HepG2 (cell line): ENCODE measurements around the gene RSPH9. TPM values are rescaled to one million over a fixed set of nuclear protein-coding genes. Genes with fewer than 3 reads are reported as not detected.
A peak's percentile ranks its signal among the peaks of the same experiment; 100 is the strongest.

ENCODE experiments used
- CAMTA2 ChIP-seq: sonication (generic); formaldehyde crosslinking; IDR thresholded peaks from 2 replicates; pipeline ENCODE4 v1.4.0; 2020; ENCODE audit warnings: mild to moderate bottlenecking, missing genetic modification reagents, borderline replicate concordance
- CREB1 ChIP-seq, 2 experiments: fragments of 450-650 bp in 1 of 2; IDR thresholded peaks; 2 replicates each; pipeline ENCODE4 v1.6.1; 2016 to 2017; ENCODE audit warnings: control low read depth in 1 of 2, mild to moderate bottlenecking in 1 of 2, missing compliant biosample characterization in 1 of 2, missing genetic modification characterization in 1 of 2
- ESRRA ChIP-seq: sonication (generic); formaldehyde crosslinking; IDR thresholded peaks from 2 replicates; pipeline ENCODE4 v1.5.1; 2020; ENCODE audit warnings: mild to moderate bottlenecking, low read depth, missing genetic modification reagents
- GABPB1 ChIP-seq: IDR thresholded peaks from 2 replicates; pipeline ENCODE4 v1.6.1; 2016; ENCODE audit warnings: mild to moderate bottlenecking, missing genetic modification reagents, moderate library complexity, missing compliant biosample characterization
- HOXA3 ChIP-seq: sonication (generic); formaldehyde crosslinking; IDR thresholded peaks from 2 replicates; pipeline ENCODE4 v1.5.0; 2020; ENCODE audit warnings: missing genetic modification reagents
- JUND ChIP-seq: sonication (generic); formaldehyde crosslinking; IDR thresholded peaks from 2 replicates; pipeline ENCODE4 v1.8.0; 2022; ENCODE audit warnings: mild to moderate bottlenecking, missing genetic modification reagents
- MIER3 ChIP-seq: IDR thresholded peaks from 2 replicates; pipeline ENCODE4 v1.6.1; 2016; ENCODE audit warnings: missing compliant biosample characterization, borderline replicate concordance
- NONO ChIP-seq, 2 experiments: fragments of 450-650 bp in 1 of 2; sonication (generic) in 1 of 2; formaldehyde crosslinking in 1 of 2; IDR thresholded peaks in 1 of 2; conservative IDR thresholded peaks in 1 of 2; 2 replicates each; pipeline versions ENCODE4 v1.6.1 to v1.8.0; 2017 to 2022; ENCODE audit warnings: mild to moderate bottlenecking in 1 of 2, missing genetic modification reagents in 1 of 2, moderate library complexity in 1 of 2
- PHF21A ChIP-seq: sonication (generic); formaldehyde crosslinking; IDR thresholded peaks from 2 replicates; pipeline ENCODE4 v1.5.0; 2020; ENCODE audit warnings: mild to moderate bottlenecking, missing genetic modification reagents
- RXRB ChIP-seq: IDR thresholded peaks from 2 replicates; pipeline ENCODE4 v1.6.1; 2016; ENCODE audit warnings: borderline replicate concordance, missing genetic modification reagents, missing compliant biosample characterization
- SKIL ChIP-seq: sonication (generic); formaldehyde crosslinking; IDR thresholded peaks from 2 replicates; pipeline ENCODE4 v1.8.0; 2022; ENCODE audit warnings: missing genetic modification reagents, mild to moderate bottlenecking, moderate library complexity, borderline replicate concordance
- ZFY ChIP-seq: sonication (generic); formaldehyde crosslinking; IDR thresholded peaks from 2 replicates; pipeline ENCODE4 v1.4.0; 2020; ENCODE audit warnings: missing genetic modification reagents
- ZNF331 ChIP-seq: sonication (generic); formaldehyde crosslinking; IDR thresholded peaks from 2 replicates; pipeline ENCODE4 v1.4.0; 2020; ENCODE audit warnings: missing genetic modification reagents
- ZNF574 ChIP-seq: sonication (generic); formaldehyde crosslinking; IDR thresholded peaks from 2 replicates; pipeline ENCODE4 v1.4.0; 2020; ENCODE audit warnings: missing genetic modification reagents
- ZNF766 ChIP-seq: sonication (generic); formaldehyde crosslinking; IDR thresholded peaks from 2 replicates; pipeline ENCODE4 v1.5.0; 2020; ENCODE audit warnings: missing genetic modification reagents, borderline replicate concordance
- ZNF839 ChIP-seq: sonication (generic); formaldehyde crosslinking; IDR thresholded peaks from 2 replicates; pipeline ENCODE4 v1.4.0; 2020; ENCODE audit warnings: missing genetic modification reagents, mild to moderate bottlenecking, borderline replicate concordance
- ZSCAN20 ChIP-seq: sonication (generic); formaldehyde crosslinking; IDR thresholded peaks from 2 replicates; pipeline ENCODE4 v1.4.0; 2020; ENCODE audit warnings: missing genetic modification reagents, mild to moderate bottlenecking, borderline replicate concordance
- ZSCAN25 ChIP-seq: sonication (generic); formaldehyde crosslinking; IDR thresholded peaks from 2 replicates; pipeline ENCODE4 v1.8.0; 2022; ENCODE audit warnings: mild to moderate bottlenecking, missing genetic modification reagents
- polyA plus RNA-seq, 8 experiments: library from polyadenylated mRNA; depleted of rRNA in 3 of 8; stranded (reverse) in 7 of 8; unstranded in 1 of 8; fragments of >200 nt; fragmentation: Illumina TruSeq in 4 of 8; extraction: Trizol in 4 of 8; gene quantifications; 2 replicates each; pipeline versions ENCODE4 v1.2.1 to v1.2.3, GENCODE V29; 2011 to 2016; ENCODE audit warnings: low read depth in 4 of 8, missing spikeins in 1 of 8, mixed read lengths in 1 of 8; ENCODE audit not compliant: insufficient read depth in 1 of 8
- total RNA-seq, 5 experiments: library from RNA; depleted of rRNA; stranded (reverse); fragments of >200 nt; fragmentation: Illumina TruSeq; extraction: Trizol; gene quantifications; 2 replicates each; pipeline ENCODE4 v1.2.3, GENCODE V29; 2016; ENCODE audit warnings: low read depth in 1 of 5
- TF ChIP-seq, protein P1 (sequence below): IDR thresholded peaks from 2 replicates; pipeline ENCODE4 v1.6.1; 2012; ENCODE audit warnings: inconsistent platforms

The RSPH9 gene
- total and polyA plus RNA-seq, 2 of the 13 experiments (the other 11 are each of a cell fraction or from before 2014, with no cell fraction given) = 0.04 TPM; not detected in 1

DNA sequence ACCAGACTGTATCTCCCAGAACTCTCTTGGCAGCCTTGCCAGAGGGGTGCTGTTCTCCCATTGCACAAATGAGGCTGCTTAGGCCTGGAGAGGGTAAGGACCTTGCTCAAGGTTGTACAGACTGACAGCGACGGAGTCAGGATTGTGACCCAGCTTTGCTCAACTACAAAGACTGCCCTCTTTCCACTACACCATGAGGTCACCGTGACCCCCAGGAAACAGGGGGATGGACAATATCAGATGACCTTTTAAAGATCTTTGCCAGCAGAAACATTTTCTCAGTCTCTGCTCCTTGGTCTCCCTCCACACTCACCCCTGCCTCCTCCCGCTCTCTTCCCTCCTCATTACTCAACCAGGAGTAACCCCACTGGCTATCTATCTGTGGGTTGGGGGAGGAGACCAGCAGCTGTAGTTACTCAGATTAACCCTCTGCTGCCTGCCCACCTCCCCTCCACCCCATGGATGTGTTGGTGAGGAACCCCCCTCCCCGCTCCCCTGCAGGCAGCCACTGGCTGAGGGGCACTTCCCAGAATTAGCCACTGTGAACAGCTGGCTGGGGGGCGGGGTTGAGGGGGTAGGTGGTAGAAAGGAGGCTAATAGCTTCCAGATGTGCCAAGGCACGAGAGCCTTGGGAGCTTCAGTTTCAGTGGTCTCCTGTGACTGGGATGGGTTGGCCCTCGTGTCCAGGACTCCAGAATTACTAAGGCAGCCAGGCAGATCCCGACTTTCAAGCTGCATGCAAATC, 69.6 kb downstream of the RSPH9 start (continued):
- TF ChIP-seq, protein P1, sequence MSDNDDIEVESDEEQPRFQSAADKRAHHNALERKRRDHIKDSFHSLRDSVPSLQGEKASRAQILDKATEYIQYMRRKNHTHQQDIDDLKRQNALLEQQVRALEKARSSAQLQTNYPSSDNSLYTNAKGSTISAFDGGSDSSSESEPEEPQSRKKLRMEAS = 0 out of 2 replicates have a peak, but pooled peaks have one; percentile 13
- TF ChIP-seq ZFY (CRISPR knock-in tag) (peak; percentile 41; the same call in 1 of the 2 replicates), SKIL (CRISPR knock-in tag) (peak; percentile 56; the same call in 1 of the 2 replicates), ZSCAN25 (peak; percentile 100), PHF21A (CRISPR knock-in tag) (0 out of 2 replicates have a peak, but pooled peaks have one; percentile 22), ESRRA (CRISPR knock-in tag) (peak; percentile 94), MIER3 (peak; percentile 56; the same call in 1 of the 2 replicates), GABPB1 (CRISPR knock-in tag) (0 out of 2 replicates have a peak, but pooled peaks have one; percentile 24), ZSCAN20 (no peak), ZNF839 (CRISPR knock-in tag) (0 out of 2 replicates have a peak, but pooled peaks have one; percentile 32), ZNF331 (peak; percentile 35; the same call in 1 of the 2 replicates), ZNF766 (CRISPR knock-in tag) (no peak; the same call in 1 of the 2 replicates), ZNF574 (CRISPR knock-in tag) (peak; percentile 44; the same call in 1 of the 2 replicates), CAMTA2 (CRISPR knock-in tag) (peak; percentile 84; the same call in 1 of the 2 replicates), JUND (peak; percentile 64), CREB1 (IDR thresholded peaks at IDR 0.05) (no peak), CREB1 (CRISPR knock-in tag; IDR thresholded peaks at IDR 0.05) (peak; percentile 44; the same call in 1 of the 2 replicates), HOXA3 (CRISPR knock-in tag) (peak; percentile 49; the same call in 1 of the 2 replicates), NONO (IDR thresholded peaks at IDR 0.05) (no peak), NONO (CRISPR knock-in tag; conservative IDR thresholded peaks at IDR 0.05) (peak; percentile 50), RXRB (peak; percentile 66)
